GM19455 (cell line): Measurements from ENCODE around the gene DLG2.

ENCODE experiments used
- ATAC-seq: cut with Tn5 transposase; IDR thresholded peaks from one replicate; pipeline ENCODE4 v1.9.1; 2021; ENCODE audit not compliant: unreplicated experiment

DLG2 gene

GRCh38 chr11:83922318-83922717, 1704.8 kb downstream of the DLG2 start:
- no peak for ATAC-seq

DNA sequence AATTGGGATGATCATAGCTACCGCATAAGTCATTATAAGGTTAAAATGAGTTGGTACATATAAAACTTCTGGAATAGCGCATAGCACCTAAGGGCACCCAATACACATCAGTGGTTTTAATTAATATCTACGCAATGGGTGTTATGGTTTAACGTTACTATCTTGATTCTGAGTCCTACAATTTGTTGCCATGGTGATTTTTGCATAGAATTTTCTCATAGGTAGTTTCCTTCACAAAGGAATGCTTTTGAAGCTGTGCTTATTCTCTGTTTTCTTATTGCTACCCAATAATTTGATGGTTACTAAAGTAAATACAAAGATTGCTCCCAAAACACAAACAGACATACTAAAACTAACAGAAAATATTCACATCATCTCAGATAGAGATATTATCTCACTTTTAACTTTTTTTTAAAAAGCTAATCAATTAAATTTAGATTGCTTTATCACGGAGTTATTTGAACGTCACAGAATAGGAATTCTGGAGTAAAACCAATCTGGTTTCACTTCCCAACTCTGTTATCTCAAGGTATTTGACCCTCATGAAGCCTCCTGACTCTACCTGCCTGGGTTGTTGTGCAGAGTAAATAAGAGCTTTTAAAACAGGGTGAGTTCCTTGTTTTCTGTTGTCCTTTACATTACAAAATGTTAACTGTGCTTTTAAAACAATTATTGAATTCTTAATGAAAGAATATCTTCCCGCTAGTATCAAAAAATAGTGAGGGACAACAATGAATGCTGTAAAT, 1705.5 kb downstream of the DLG2 start:
- no peak for ATAC-seq

DNA sequence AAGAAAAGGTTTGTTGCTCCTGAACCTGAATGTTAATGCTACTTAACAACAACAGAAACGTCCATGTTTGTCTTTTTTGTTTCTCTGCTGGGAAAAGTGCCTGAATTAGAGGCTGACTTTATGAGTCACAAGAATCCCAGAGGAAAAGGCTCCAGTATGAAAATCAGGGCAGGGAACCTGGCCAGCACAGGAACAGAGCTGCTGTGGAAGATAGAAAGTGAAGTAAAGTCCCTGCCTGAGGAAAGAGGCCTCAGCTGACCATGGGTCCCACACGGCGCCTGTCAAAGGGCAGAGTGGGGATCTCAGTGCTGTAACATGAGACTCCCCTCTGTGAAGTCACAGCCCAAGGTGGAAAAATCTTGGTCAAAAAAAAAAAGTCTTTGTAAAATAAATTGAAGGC, 1708.7 kb downstream of the DLG2 start:
- ATAC-seq, result no peak

DNA sequence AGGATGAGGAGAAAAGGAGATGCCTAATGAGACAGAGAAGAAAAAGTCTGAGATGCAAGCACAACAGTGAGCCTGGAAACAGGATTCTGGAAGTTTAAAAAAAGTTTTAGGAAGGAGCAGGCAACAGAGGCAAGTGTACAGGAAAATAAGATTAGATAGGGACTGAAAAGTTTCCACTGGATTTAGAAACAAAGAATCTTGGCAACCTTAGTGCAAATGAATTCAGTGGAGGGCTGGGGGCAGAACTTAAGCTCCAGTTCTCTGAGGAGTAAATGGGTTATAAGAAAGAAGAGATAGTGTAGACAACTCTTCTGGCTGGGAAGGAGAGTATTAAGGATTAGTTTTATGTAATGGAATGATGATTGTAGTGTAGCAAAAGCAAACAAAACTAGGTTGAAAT, 1712.1 kb downstream of the DLG2 start:
- ATAC-seq, result no peak

DNA sequence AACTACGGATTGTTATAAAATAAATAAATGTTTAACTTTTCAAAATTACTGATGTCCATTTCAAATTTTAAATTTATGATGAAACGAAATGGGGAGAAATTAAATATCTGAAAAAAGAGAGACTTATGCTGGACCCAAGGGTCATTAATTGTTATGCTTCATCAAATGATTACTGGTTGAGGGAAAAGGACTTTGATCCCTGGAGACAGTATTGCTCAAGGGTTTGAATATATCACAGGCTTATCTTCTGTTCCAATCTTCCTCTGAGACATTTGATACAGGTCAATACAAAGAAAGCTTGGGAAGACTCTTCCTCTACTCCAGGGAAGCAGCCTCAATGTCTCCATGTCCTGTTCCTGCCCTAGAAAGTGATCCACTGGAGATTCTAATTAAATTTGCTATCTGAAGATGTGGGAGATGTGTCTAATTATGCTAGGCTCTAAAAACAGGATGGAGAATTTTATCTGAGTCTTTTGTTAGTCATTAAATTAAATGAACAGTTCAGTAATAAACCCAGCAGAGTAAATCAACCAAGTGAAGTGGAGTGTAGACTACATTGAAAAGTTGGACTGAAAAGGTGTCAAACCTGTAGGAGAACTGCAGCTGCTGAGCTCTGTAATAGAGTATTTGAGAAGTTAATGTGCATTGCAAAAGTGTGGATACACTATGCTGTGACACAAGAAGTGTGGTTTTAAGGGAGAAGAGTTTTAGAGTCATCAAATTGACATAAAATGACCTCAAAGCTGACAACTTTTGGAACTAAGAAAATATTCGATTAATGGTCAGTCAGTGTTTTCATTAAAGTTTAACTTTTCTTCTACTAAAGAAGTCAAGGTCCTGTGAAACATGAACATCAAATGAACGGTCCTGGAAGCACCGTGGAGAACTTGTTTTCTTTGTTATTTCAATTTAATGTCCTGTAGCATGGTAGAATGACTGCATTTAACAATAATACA, 1717.3 kb downstream of the DLG2 start:
- no peak for ATAC-seq

DNA sequence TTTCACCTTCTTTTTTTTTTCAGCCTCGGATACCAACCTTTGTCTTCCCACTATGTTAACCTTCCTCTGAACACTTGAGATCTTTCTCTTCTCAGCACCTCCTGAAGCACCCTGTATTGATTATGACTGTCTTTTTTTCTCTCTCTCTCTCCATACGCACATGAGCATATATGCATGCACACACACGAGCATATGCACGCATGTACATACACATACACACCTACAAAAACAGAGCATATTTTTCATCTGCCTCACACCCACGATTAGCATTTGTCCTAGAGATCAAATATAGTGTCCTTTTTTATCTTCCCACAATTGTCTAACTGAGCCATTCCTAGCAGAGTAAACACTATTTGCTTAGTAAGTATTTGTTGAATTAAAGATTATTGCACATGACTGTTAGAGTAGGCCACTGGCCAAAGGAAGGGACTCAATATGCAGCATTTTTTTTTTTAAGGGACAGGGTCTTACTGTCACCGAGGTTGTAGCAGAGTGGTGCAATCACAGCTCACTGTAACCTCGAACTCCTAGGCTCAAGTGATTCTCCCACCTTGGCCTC, 1718.8 kb downstream of the DLG2 start:
- no peak for ATAC-seq

GRCh38 chr11:83895516-83895915, 1731.6 kb downstream of the DLG2 start:
- no peak for ATAC-seq

DNA sequence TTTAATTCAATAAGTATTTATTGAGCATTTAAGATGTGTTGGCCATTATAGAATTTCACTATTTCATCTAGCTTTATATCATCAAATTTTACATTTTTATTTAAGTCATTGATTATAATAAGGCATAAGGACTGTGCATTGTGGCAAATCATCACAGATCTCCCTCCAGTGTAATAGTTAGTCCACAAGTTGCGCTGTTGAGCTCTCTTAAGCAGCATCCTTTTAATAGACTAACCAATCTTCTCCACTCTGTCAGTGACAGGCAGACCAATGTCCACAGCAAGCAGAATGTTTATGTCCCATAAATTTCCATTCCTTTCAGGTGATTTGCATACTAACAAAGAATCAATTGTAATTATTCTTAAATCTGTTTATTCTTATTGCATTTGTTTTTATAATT, 1745.7 kb downstream of the DLG2 start:
- ATAC-seq, result no peak

DNA sequence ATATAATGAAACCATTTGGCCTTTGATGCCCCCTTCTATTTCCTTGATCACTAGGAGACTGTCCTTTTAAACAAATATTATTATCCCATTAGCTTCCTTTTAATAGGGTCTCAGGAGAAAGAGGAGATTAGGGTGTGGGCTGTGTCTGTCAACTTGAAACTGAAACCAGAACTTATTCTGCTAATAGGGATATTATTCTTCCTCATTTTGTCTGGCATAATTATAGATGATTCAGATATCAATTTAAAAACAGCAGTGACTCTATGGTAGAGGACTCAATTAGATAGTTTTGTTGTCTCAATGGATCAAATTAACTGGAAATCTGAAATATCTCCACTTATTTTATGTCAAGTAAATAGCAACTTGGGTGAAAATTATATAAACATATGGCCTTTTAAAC, 1756.1 kb downstream of the DLG2 start:
- ATAC-seq, result no peak

- ATAC-seq, result no peak
These were observed 1760.5 kb downstream of the DLG2 start for GRCh38 chr11:83866655-83867054.

DNA sequence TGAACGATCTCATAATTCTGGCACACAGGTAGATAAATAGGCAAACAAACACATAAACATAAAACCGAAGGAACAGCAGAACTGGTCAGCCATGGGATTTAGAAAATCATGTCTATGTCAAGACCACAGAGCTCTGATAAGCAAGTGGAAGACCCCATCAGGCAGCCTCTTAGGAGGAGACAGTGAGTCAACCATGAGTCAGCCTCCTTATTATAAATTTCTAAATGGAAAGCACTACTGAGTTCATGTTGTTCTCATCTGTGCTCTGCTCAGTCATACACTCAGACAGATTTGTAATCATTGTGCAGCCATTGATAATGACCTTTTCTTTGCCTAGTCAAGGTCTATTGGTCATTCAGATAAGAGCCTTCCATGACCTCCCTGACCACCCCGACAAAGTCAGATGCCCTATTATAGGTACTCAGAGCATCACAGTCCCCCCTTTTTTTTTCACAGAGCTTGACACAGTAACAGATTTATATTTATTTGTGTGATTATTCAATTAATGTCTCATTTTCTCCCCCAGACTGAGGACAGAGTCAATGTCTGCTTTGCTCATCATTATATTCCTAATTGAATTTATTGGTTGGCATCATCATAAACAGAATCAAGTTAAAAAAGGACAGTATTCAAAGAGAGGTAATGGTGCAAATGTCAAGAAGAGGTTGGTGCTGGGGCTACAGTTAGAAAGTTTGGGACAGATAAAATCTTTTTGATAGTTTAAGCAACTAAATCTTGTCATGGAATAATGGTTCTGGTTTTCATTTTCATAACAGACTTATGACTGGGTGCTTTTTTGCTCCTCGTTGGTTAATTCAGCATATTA, 1761.3 kb downstream of the DLG2 start:
- no peak for ATAC-seq

GRCh38 chr11:83864412-83865057, 1762.6 kb downstream of the DLG2 start:
- ATAC-seq, result no peak

DNA sequence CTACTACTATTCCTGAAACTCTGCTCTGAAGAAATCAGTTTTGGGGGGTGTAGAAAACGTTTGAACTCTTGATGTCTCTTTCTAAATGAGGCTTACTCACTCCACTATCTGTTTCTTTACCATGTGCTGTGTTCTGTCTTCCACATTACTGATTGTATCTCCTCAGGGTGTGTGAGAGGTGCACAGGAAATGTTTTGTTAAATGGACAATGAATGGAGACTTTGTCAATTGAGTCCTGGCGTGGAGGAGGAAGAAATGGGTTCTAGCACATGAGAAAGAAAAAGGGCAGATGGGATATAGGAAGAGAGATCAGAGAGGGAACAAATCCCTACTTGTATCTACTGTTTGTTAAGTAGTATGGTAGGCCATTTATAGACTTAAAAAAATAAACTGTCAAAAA, 1763.9 kb downstream of the DLG2 start:
- ATAC-seq, result no peak

- ATAC-seq, result no peak
These were observed 1764.5 kb downstream of the DLG2 start for GRCh38 chr11:83862691-83863090.

DNA sequence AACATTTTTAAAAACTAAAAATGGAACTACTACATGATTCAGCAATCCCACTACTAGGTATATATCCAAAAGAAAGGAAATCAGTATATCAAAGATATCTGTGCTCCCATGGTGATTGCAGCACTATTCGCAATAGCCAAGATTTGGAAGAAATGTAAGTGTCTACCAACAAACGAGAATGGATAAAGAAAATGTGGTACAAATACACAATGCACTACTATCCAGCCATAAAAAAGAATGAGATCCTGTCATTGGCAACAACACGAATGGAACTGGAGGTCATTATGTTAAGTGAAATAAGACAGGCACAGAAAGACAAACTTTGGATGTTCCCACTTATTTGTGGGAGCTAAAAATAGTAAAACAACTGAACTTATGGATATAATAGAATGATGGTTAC, 1765.1 kb downstream of the DLG2 start:
- no peak for ATAC-seq

DNA sequence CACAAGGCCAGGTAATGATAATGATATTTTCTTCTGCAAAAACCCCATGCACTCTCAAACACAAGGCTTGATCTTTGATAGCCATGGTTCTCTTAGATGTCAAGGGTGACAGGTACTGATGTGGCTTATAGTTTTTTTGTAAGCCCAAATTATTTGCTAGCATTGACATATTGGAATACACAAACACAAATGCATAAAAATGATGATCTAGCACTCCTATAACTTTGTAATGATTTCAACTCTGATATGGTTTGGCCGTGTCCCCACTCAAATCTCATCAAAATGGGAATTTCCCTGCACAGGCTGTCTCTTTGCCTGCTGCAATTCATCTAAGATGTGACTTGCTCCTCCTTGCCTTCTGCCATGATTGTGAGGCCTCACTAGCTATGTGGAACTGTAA, 1768.5 kb downstream of the DLG2 start:
- ATAC-seq, result no peak

DNA sequence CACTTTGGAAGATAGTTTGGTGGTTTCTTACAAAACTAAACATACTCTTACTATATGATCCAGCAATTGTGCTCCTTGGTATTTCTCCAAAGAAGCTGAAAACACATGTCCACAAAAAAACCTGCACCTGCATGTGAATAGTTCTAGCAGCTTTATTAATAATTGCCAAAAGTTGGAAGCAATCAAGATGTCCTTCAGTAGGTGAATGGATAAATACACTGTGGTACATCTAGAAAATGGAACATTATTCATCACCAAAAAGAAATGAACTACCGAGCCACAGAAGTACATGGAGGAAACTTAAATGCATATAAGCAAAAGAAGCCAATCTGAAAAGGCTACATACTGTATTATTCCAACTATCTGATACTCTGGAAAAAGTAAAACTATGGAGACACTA, 1771.9 kb downstream of the DLG2 start:
- ATAC-seq, result no peak

DNA sequence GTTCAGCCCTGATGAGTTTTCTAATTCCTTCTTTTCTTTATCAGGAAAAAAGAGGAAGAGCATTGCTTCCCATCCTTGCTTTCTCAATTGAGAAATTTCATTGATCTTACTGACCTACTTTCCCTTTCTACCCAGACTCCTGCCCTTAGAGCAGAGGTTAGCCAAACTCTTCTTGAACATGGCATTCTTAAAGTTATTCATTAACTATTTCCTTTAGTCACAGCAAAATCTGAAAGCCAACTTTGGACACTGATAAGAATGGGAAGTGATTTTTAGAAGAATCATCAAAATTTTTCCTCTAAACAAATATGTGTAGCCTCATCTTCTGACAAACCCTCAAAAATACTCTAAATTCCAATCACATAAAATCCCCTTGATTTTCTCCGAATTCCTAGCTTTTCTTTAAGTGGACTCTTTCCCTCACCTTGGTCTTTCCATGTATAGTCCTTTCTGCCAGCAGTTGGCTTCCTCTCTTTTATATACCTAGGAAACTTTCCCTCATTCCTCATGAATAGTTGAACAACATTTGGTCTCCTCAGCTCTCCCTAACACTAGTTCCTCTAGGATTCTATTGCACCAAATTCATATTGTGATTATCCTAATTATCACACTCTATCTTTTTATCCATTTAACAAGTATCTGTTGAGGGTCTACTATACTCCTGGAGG, 1774.2 kb downstream of the DLG2 start:
- ATAC-seq, result no peak

- ATAC-seq, result no peak
These were observed 1775.1 kb downstream of the DLG2 start for GRCh38 chr11:83852012-83852411.

DNA sequence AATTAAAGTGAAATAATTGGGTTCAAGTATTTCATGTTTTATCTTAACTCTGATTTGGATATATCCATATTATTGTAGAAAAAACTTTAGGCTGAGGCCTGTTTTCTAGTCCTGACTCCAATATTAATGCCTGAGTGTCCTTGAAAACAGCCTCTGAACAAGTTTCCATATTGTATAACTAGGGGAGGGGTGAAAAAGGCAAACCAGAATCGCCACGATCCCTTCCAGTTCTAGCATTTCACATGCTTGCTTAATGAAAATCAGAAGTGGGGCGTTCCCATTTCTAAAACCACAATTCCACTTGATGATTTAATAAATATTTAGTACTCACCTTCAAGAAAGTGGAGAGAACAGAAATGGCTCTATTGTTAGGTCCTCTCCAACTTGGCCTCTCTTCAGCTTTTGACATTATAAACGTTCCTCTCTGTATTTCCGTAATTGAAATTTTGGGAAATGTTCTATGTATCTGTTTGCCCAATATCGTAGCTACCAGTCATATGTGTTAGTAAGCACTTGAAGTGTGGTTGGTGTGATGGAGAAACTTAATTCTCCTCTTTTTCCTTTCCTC, 1779.6 kb downstream of the DLG2 start:
- no peak for ATAC-seq
